ENCODE measurements around the gene DUSP18. TPM values are rescaled to one million over a fixed set of nuclear protein-coding genes. Genes with fewer than 3 reads are reported as not detected.

DUSP18 gene
- total RNA-seq, 2 experiments from 2014 or later: 7.0 to 7.6 TPM

- DNase-seq (no peak), ATAC-seq (no peak)
- ChIA-PET POLR2A (interaction anchor here (0.6 kb wide), 1 partner anchor 895 kb away, joined by 3 read pairs; no protein-coding TSS in a partner anchor), CTCF (interaction anchor here (1.7 kb wide), 1 partner anchor 11 kb away, joined by 7 read pairs; no protein-coding TSS in a partner anchor)
- Mint-ChIP-seq H3K4me1 (ENCODE audit: low read depth) (peaks cover 23% of the 10 kb centered on the region), H3K4me3 (no peak overlapping the region), H3K9me3 (ENCODE audit: insufficient read depth) (no peaks in the 10 kb centered on the region), H3K27me3 (ENCODE audit: low read depth) (no peaks in the 10 kb centered on the region), H3K27ac (no peak overlapping the region), H3K36me3 (ENCODE audit: low read depth) (no peaks in the 10 kb centered on the region)
Observed at GRCh38 chr22:30612789-30613188, 54.9 kb downstream of the DUSP18 start.

Other genes with a start within 250 kb of the DUSP18 start
- 10 to 100 TPM; 67.4 to 68.0 TPM for gene MTFP1, start 242.1 kb downstream of the DUSP18 start, total RNA-seq
- gene SEC14L3, start 195.9 kb downstream of the DUSP18 start, total RNA-seq: not detected
- not detected for gene SEC14L4, start 162.2 kb downstream of the DUSP18 start, total RNA-seq
- gene SEC14L6, start 121.1 kb downstream of the DUSP18 start, total RNA-seq: not detected
- not detected for gene GAL3ST1, start 93.2 kb downstream of the DUSP18 start, total RNA-seq
- 10 to 100 TPM; 65.8 to 68.8 TPM for gene PES1, start 76.0 kb downstream of the DUSP18 start, total RNA-seq
- gene TCN2, start 60.7 kb downstream of the DUSP18 start, total RNA-seq: under 1 TPM; 0.24 to 0.34 TPM
- gene SLC35E4, start 32.1 kb downstream of the DUSP18 start, total RNA-seq: 1 to 10 TPM; 1.8 to 1.9 TPM
- under 1 TPM; 0.42 to 0.55 TPM for gene OSBP2, start 27.0 kb upstream of the DUSP18 start, total RNA-seq

Data from activated CD8-positive, alpha-beta T cell treated with anti-CD3 and anti-CD28 coated beads, Interleukin-2, amount 10 ng/mL, durations not matched to agents 7 days and 5 days (primary cell).